HepG2 (cell line): ENCODE results near the gene RGL3. TPM values are rescaled to one million over a fixed set of nuclear protein-coding genes. Genes with fewer than 3 reads are reported as not detected.

ENCODE experiments used
- ARID4A ChIP-seq: sonication (generic); formaldehyde crosslinking; IDR thresholded peaks from 2 replicates; pipeline ENCODE4 v1.5.0; 2020; ENCODE audit warnings: mild to moderate bottlenecking, missing genetic modification reagents, borderline replicate concordance
- E2F5 ChIP-seq: sonication (generic); formaldehyde crosslinking; conservative IDR thresholded peaks from 2 replicates; pipeline ENCODE4 v1.4.0; 2020; ENCODE audit warnings: missing genetic modification reagents
- ETS1 ChIP-seq: sonication (generic); formaldehyde crosslinking; IDR thresholded peaks from 2 replicates; pipeline ENCODE4 v1.4.0; 2020; ENCODE audit warnings: missing genetic modification reagents
- FOXJ3 ChIP-seq: sonication (generic); formaldehyde crosslinking; IDR thresholded peaks from 2 replicates; pipeline ENCODE4 v1.4.0; 2020; ENCODE audit warnings: missing genetic modification reagents, mild to moderate bottlenecking, borderline replicate concordance
- HMG20A ChIP-seq: IDR thresholded peaks from 2 replicates; pipeline ENCODE4 v1.6.1; 2016; ENCODE audit warnings: borderline replicate concordance
- KDM5B ChIP-seq: sonication (generic); formaldehyde crosslinking; IDR thresholded peaks from 2 replicates; pipeline ENCODE4 v1.4.0; 2020; ENCODE audit warnings: missing genetic modification reagents, mild to moderate bottlenecking, borderline replicate concordance
- MTF1 ChIP-seq: sonication (generic); formaldehyde crosslinking; IDR thresholded peaks from 2 replicates; pipeline ENCODE4 v1.5.0; 2020; ENCODE audit warnings: missing genetic modification reagents
- NR2F6 ChIP-seq, 2 experiments: IDR thresholded peaks; 2 replicates each; pipeline ENCODE4 v1.6.1; 2016; ENCODE audit warnings: antibody characterized with exemption in 1 of 2, mild to moderate bottlenecking in 1 of 2
- PAF1 ChIP-seq: IDR thresholded peaks from 2 replicates; pipeline ENCODE4 v1.6.1; 2016; ENCODE audit warnings: missing genetic modification reagents, missing compliant biosample characterization
- SAFB2 ChIP-seq: sonication (generic); formaldehyde crosslinking; IDR thresholded peaks from 2 replicates; pipeline ENCODE4 v1.5.1; 2020; ENCODE audit warnings: missing genetic modification reagents, low read depth, mild to moderate bottlenecking, borderline replicate concordance
- TBX3 ChIP-seq: fragments of 450-650 bp; IDR thresholded peaks from 2 replicates; pipeline ENCODE4 v1.6.1; 2017; ENCODE audit warnings: antibody characterized with exemption, mild to moderate bottlenecking, inconsistent platforms, borderline replicate concordance
- ZNF143 ChIP-seq: sonication (generic); formaldehyde crosslinking; IDR thresholded peaks from 2 replicates; pipeline ENCODE4 v1.4.0; 2020; ENCODE audit warnings: missing genetic modification reagents
- ZNF383 ChIP-seq: sonication (generic); formaldehyde crosslinking; IDR thresholded peaks from 2 replicates; pipeline ENCODE4 v1.4.0; 2020; ENCODE audit warnings: missing genetic modification reagents, mild to moderate bottlenecking, borderline replicate concordance
- ZNF44 ChIP-seq: sonication (generic); formaldehyde crosslinking; IDR thresholded peaks from 2 replicates; pipeline ENCODE4 v1.5.1; 2020; ENCODE audit warnings: mild to moderate bottlenecking, missing genetic modification reagents
- ZNF589 ChIP-seq: sonication (generic); formaldehyde crosslinking; conservative IDR thresholded peaks from 2 replicates; pipeline ENCODE4 v1.8.0; 2022; ENCODE audit warnings: mild to moderate bottlenecking, moderate library complexity, missing genetic modification reagents
- ZNF609 ChIP-seq: sonication (generic); formaldehyde crosslinking; IDR thresholded peaks from 2 replicates; pipeline ENCODE4 v1.4.0; 2020; ENCODE audit warnings: mild to moderate bottlenecking, missing genetic modification reagents, borderline replicate concordance
- ZNF674 ChIP-seq: sonication (generic); formaldehyde crosslinking; IDR thresholded peaks from 2 replicates; pipeline ENCODE4 v1.5.0; 2020; ENCODE audit warnings: low read depth, mild to moderate bottlenecking, missing genetic modification reagents
- polyA plus RNA-seq, 8 experiments: library from polyadenylated mRNA; depleted of rRNA in 3 of 8; stranded (reverse) in 7 of 8; unstranded in 1 of 8; fragments of >200 nt; fragmentation: Illumina TruSeq in 4 of 8; extraction: Trizol in 4 of 8; gene quantifications; 2 replicates each; pipeline versions ENCODE4 v1.2.1 to v1.2.3, GENCODE V29; 2011 to 2016; ENCODE audit warnings: low read depth in 4 of 8, missing spikeins in 1 of 8, mixed read lengths in 1 of 8; ENCODE audit not compliant: insufficient read depth in 1 of 8
- total RNA-seq, 5 experiments: library from RNA; depleted of rRNA; stranded (reverse); fragments of >200 nt; fragmentation: Illumina TruSeq; extraction: Trizol; gene quantifications; 2 replicates each; pipeline ENCODE4 v1.2.3, GENCODE V29; 2016; ENCODE audit warnings: low read depth in 1 of 5

RGL3 gene
- total and polyA plus RNA-seq, 2 of the 13 experiments (the other 11 are each of a cell fraction or from before 2014, with no cell fraction given), result 4.2 to 7.6 TPM

DNA sequence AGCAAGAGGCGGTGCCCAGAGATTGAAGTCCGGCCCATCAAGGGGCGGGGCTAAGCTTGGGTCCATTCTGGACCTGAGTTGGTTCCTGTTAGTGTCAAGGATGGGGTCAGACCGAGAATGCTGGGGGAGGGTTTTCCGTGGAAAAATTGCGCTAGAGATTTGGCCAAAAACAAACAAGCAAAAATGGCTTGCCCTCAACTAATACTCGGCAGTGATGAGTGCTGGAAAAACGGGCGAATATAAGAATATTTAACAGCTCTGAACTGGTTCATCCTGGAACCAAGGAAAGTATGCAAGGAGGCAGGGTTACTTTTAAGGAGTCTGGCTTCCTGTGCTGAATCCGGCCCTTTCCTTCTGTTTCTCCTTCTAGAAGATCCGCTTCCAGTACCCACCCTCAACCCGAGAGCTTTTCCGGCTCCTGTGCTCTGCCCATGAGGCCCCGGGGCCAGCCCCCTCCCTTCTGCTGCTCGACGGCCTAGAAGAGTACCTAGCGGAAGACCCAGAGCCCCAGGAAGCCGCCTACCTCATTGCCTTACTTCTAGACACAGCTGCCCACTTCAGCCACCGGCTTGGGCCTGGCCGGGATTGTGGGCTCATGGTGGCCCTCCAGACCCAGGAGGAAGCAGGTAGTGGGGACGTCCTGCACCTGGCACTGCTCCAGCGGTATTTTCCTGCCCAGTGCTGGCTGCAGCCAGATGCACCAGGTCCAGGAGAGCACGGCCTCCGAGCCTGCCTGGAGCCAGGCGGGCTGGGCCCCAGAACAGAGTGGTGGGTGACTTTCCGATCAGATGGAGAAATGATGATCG, 43.8 kb downstream of the RGL3 start (continued):
- TF ChIP-seq MTF1, result no peak
- no peak for TF ChIP-seq TBX3
- no peak for TF ChIP-seq FOXJ3
- 0 out of 2 replicates have a peak, but pooled peaks have one; percentile 33 for TF ChIP-seq KDM5B
- TF ChIP-seq ZNF143 (CRISPR knock-in tag), result 0 out of 2 replicates have a peak, but pooled peaks have one; percentile 51
- TF ChIP-seq ETS1, result no peak
- peak; percentile 90 for TF ChIP-seq NR2F6 (IDR thresholded peaks at IDR 0.05)
- peak; percentile 68 for TF ChIP-seq NR2F6 (CRISPR knock-in tag; IDR thresholded peaks at IDR 0.05)
- peak; percentile 42; the same call in 1 of the 2 replicates for TF ChIP-seq ARID4A
- 0 out of 2 replicates have a peak, but pooled peaks have one; percentile 42 for TF ChIP-seq ZNF674 (CRISPR knock-in tag)
- TF ChIP-seq ZNF609 (CRISPR knock-in tag), result peak; percentile 55; the same call in 1 of the 2 replicates
- TF ChIP-seq PAF1 (CRISPR knock-in tag), result no peak
- TF ChIP-seq E2F5 (CRISPR knock-in tag), result no peak
- TF ChIP-seq ZNF383 (CRISPR knock-in tag), result peak; percentile 75; the same call in 1 of the 2 replicates
- peak; percentile 31; the same call in 1 of the 2 replicates for TF ChIP-seq SAFB2
- TF ChIP-seq ZNF589 (CRISPR knock-in tag), result no peak
- TF ChIP-seq HMG20A (CRISPR knock-in tag), result no peak
- TF ChIP-seq ZNF44 (CRISPR knock-in tag), result no peak
